NT2/D1 (cell line): ENCODE results near the gene CDADC1.

Experiments used
- SUZ12 ChIP-seq: IDR thresholded peaks from 2 replicates; pipeline ENCODE4 v1.6.1; 2011; ENCODE audit not compliant: insufficient read length, insufficient read depth; ENCODE audit errors: extremely low read depth
- YY1 ChIP-seq: IDR thresholded peaks from 2 replicates; pipeline ENCODE4 v1.6.1; 2011; ENCODE audit not compliant: insufficient read length, insufficient read depth
- ZNF274 ChIP-seq: IDR thresholded peaks from 2 replicates; pipeline ENCODE4 v1.6.1; 2011; ENCODE audit warnings: mild to moderate bottlenecking, low read depth, low read length

DNA sequence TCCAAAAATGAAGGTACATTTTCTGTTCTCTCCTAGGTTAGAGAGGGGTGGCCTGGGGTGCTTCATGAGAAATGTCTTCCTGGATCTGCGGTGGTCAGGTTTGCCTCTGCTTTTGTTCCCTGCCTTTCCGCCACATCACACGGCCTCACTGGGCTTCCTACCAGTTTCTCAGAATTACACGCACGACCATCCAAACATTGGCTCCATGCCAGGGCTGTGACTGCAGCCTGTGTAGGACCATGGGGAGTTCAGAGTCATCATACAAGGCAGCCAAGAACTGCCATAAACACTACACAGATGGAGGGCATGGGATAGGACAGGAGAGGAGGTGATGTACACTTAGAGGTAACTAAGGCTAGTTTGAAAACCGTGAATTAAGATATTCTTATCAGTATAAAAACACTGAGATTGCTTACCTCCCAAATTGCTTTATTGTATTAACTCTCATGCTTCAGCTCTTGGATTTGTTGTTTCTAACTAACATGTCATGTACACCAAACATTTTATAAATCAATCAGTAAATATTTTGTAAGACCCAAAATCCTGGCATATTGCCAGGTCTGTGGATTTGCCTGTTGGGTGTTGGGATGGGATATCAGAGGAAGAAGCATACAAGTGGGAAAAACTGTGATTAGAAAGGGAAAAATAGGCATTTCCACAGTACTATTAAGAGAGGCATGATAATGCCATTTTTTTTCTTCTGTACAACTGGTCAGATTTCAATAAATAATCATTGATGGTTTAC, 45.2 kb downstream of the CDADC1 start:
- TF ChIP-seq ZNF274 (no peak), SUZ12 (no peak), YY1 (no peak)
